ENCODE data around the gene C8B.

Gene C8B

GRCh38 chr1:56890229-56890628, 75.6 kb downstream of the C8B start:
- DNase-seq = no peak

- DNase-seq = no peak
Observed at GRCh38 chr1:56881417-56881816, 84.4 kb downstream of the C8B start.

GRCh38 chr1:56880774-56881173, 85.0 kb downstream of the C8B start:
- DNase-seq = no peak

Measured in bone marrow (tissue), 2 donors.